HepG2 (cell line): ENCODE results near the gene CHMP2B. TPM values are rescaled to one million over a fixed set of nuclear protein-coding genes. Genes with fewer than 3 reads are reported as not detected.
A peak's percentile ranks its signal among the peaks of the same experiment; 100 is the strongest.

ENCODE experiments used
- CHCHD3 ChIP-seq: sonication (generic); formaldehyde crosslinking; IDR thresholded peaks from 2 replicates; pipeline ENCODE4 v1.8.0; 2022; ENCODE audit warnings: mild to moderate bottlenecking, missing genetic modification reagents, moderate library complexity
- CREBL2 ChIP-seq: sonication (generic); formaldehyde crosslinking; IDR thresholded peaks from 2 replicates; pipeline ENCODE4 v1.8.1; 2023; ENCODE audit warnings: missing genetic modification reagents, mild to moderate bottlenecking, borderline replicate concordance
- HINFP ChIP-seq: sonication (generic); formaldehyde crosslinking; IDR thresholded peaks from 2 replicates; pipeline ENCODE4 v1.4.0; 2020; ENCODE audit warnings: low read depth, mild to moderate bottlenecking, missing genetic modification reagents
- HNRNPH1 ChIP-seq: fragments of 200-400 bp; formaldehyde crosslinking; optimal IDR thresholded peaks from 2 replicates; pipeline ENCODE3; 2017; ENCODE audit warnings: mild to moderate bottlenecking, low read depth, low read length
- HOXD1 ChIP-seq: sonication (generic); formaldehyde crosslinking; IDR thresholded peaks from 2 replicates; pipeline ENCODE4 v1.5.0; 2020; ENCODE audit warnings: missing genetic modification reagents
- MIER2 ChIP-seq: IDR thresholded peaks from 2 replicates; pipeline ENCODE4 v1.6.1; 2016; ENCODE audit warnings: missing biosample characterization, missing genetic modification reagents
- MXD3 ChIP-seq: IDR thresholded peaks from 2 replicates; pipeline ENCODE4 v1.6.1; 2016; ENCODE audit warnings: mild to moderate bottlenecking, missing biosample characterization, missing genetic modification reagents
- RFXAP ChIP-seq: sonication (generic); formaldehyde crosslinking; IDR thresholded peaks from 2 replicates; pipeline ENCODE4 v1.4.0; 2020; ENCODE audit warnings: missing genetic modification reagents, borderline replicate concordance
- TFDP2 ChIP-seq: sonication (generic); formaldehyde crosslinking; IDR thresholded peaks from 2 replicates; pipeline ENCODE4 v1.4.0; 2020; ENCODE audit warnings: missing genetic modification reagents
- ZBTB43 ChIP-seq: sonication (generic); formaldehyde crosslinking; conservative IDR thresholded peaks from 2 replicates; pipeline ENCODE4 v1.4.0; 2020; ENCODE audit warnings: missing genetic modification reagents
- ZMAT5 ChIP-seq: sonication (generic); formaldehyde crosslinking; IDR thresholded peaks from 2 replicates; pipeline ENCODE4 v1.5.0; 2020; ENCODE audit warnings: mild to moderate bottlenecking, low read depth, missing genetic modification reagents, borderline replicate concordance
- ZNF101 ChIP-seq: sonication (generic); formaldehyde crosslinking; IDR thresholded peaks from 2 replicates; pipeline ENCODE4 v1.4.0; 2020; ENCODE audit warnings: mild to moderate bottlenecking, low read depth, missing genetic modification reagents, borderline replicate concordance
- ZNF224 ChIP-seq: sonication (generic); formaldehyde crosslinking; IDR thresholded peaks from 2 replicates; pipeline ENCODE4 v1.5.0; 2020; ENCODE audit warnings: mild to moderate bottlenecking, missing genetic modification reagents
- ZNF678 ChIP-seq: sonication (generic); formaldehyde crosslinking; IDR thresholded peaks from 2 replicates; pipeline ENCODE4 v1.4.0; 2020; ENCODE audit warnings: mild to moderate bottlenecking, missing genetic modification reagents
- ZNF761 ChIP-seq: sonication (generic); formaldehyde crosslinking; conservative IDR thresholded peaks from 2 replicates; pipeline ENCODE4 v1.4.0; 2020; ENCODE audit warnings: mild to moderate bottlenecking, missing genetic modification reagents
- ZSCAN20 ChIP-seq: sonication (generic); formaldehyde crosslinking; IDR thresholded peaks from 2 replicates; pipeline ENCODE4 v1.4.0; 2020; ENCODE audit warnings: missing genetic modification reagents, mild to moderate bottlenecking, borderline replicate concordance
- ZUFSP ChIP-seq: sonication (generic); formaldehyde crosslinking; IDR thresholded peaks from 2 replicates; pipeline ENCODE4 v1.9.0; 2021; ENCODE audit warnings: missing genetic modification reagents, mild to moderate bottlenecking, borderline replicate concordance
- ZXDC ChIP-seq: sonication (generic); formaldehyde crosslinking; IDR thresholded peaks from 2 replicates; pipeline ENCODE4 v1.5.0; 2020; ENCODE audit warnings: mild to moderate bottlenecking, missing genetic modification reagents
- polyA plus RNA-seq, 8 experiments: library from polyadenylated mRNA; depleted of rRNA in 3 of 8; stranded (reverse) in 7 of 8; unstranded in 1 of 8; fragments of >200 nt; fragmentation: Illumina TruSeq in 4 of 8; extraction: Trizol in 4 of 8; gene quantifications; 2 replicates each; pipeline versions ENCODE4 v1.2.1 to v1.2.3, GENCODE V29; 2011 to 2016; ENCODE audit warnings: low read depth in 4 of 8, missing spikeins in 1 of 8, mixed read lengths in 1 of 8; ENCODE audit not compliant: insufficient read depth in 1 of 8
- total RNA-seq, 5 experiments: library from RNA; depleted of rRNA; stranded (reverse); fragments of >200 nt; fragmentation: Illumina TruSeq; extraction: Trizol; gene quantifications; 2 replicates each; pipeline ENCODE4 v1.2.3, GENCODE V29; 2016; ENCODE audit warnings: low read depth in 1 of 5

Gene CHMP2B
- total and polyA plus RNA-seq, 2 of the 13 experiments (the other 11 are each of a cell fraction or from before 2014, with no cell fraction given) = 6.9 to 33.5 TPM

- peak; percentile 51; the same call in 1 of the 2 replicates for TF ChIP-seq ZBTB43 (CRISPR knock-in tag)
- TF ChIP-seq CREBL2 (CRISPR knock-in tag) = no peak
- TF ChIP-seq HOXD1 (CRISPR knock-in tag) = no peak
- TF ChIP-seq RFXAP = peak; percentile 20; the same call in 1 of the 2 replicates
- no peak for TF ChIP-seq ZNF101 (CRISPR knock-in tag)
- no peak for TF ChIP-seq ZMAT5 (CRISPR knock-in tag)
- TF ChIP-seq HINFP (CRISPR knock-in tag) = peak; percentile 56
- TF ChIP-seq MIER2 (CRISPR knock-in tag) = no peak
- TF ChIP-seq MXD3 (CRISPR knock-in tag) = 0 out of 2 replicates have a peak, but pooled peaks have one; percentile 59
- TF ChIP-seq TFDP2 (CRISPR knock-in tag) = peak; percentile 50; the same call in 1 of the 2 replicates
- 0 out of 2 replicates have a peak, but pooled peaks have one; percentile 43 for TF ChIP-seq ZNF678 (CRISPR knock-in tag)
- no peak for TF ChIP-seq ZNF224 (CRISPR knock-in tag)
- TF ChIP-seq ZXDC (CRISPR knock-in tag) = 0 out of 2 replicates have a peak, but pooled peaks have one; percentile 47
- TF ChIP-seq CHCHD3 = no peak
- no peak for TF ChIP-seq HNRNPH1
- TF ChIP-seq ZUFSP (CRISPR knock-in tag) = no peak
- TF ChIP-seq ZSCAN20 (CRISPR knock-in tag) = 0 out of 2 replicates have a peak, but pooled peaks have one; percentile 16
- TF ChIP-seq ZNF761 = peak; percentile 81; the same call in 1 of the 2 replicates
Measured at GRCh38 chr3:87227104-87227834, at the start of gene CHMP2B (continued).
